Panc1 (cell line): ENCODE results near the gene FXYD4. TPM values are rescaled to one million over a fixed set of nuclear protein-coding genes. Genes with fewer than 3 reads are reported as not detected.

Experiments
- ATAC-seq: fragments of 200-7000 bp; cut with Tn5 transposase; 2 replicates; pipeline ENCODE4 v1.9.1; 2020; ENCODE audit warnings: mild to moderate bottlenecking, moderate library complexity
- BruUV-seq: library from RNA; stranded (reverse); fragments of 400-500 nt; replicated peaks from 2 replicates; lab custom pipeline; 2021; lab: Mats Ljungman, UMichigan
- CTCF ChIA-PET: fragments of 300-600 bp; sonication (Branson Sonifier 250); formaldehyde crosslinking; loops from one replicate; lab custom pipeline; 2022; ENCODE audit warnings: antibody characterized with exemption; lab: Charles Lee
- POLR2A ChIA-PET: fragments of 300-600 bp; sonication (Branson Sonifier 250); formaldehyde crosslinking; loops from one replicate; lab custom pipeline; 2022; ENCODE audit warnings: antibody characterized with exemption; lab: Charles Lee
- DNase-seq: peaks from one replicate; pipeline ENCODE4 v3.0.0-alpha.2; 2010; ENCODE audit warnings: low read depth, low spot score
- H3K27ac ChIP-seq: 2 replicates; pipeline ENCODE4 v1.5.1; 2011; ENCODE audit warnings: mild to moderate bottlenecking, low read length, inconsistent platforms
- H3K27me3 ChIP-seq: fragments of 200-500 bp; sonication (Bioruptor generic); 2 replicates; pipeline ENCODE4 v1.6.0; 2014; ENCODE audit warnings: low read length, inconsistent platforms; ENCODE audit not compliant: control insufficient read depth, insufficient read depth
- H3K36me3 ChIP-seq: fragments of 200-500 bp; sonication (Bioruptor generic); 2 replicates; pipeline ENCODE4 v1.5.1; 2014; ENCODE audit warnings: inconsistent platforms, mild to moderate bottlenecking, low read length, moderate library complexity; ENCODE audit not compliant: control insufficient read depth, insufficient read depth
- H3K4me1 ChIP-seq: 2 replicates; pipeline ENCODE4 v1.5.1; 2011; ENCODE audit warnings: inconsistent platforms, mild to moderate bottlenecking, low read length, moderate library complexity; ENCODE audit not compliant: control insufficient read depth, insufficient read depth
- H3K4me3 ChIP-seq, 2 experiments: 2 replicates each; pipeline ENCODE4 v1.5.1; 2011 to 2012; ENCODE audit warnings: low read depth in 2 of 2, low read length in 2 of 2, mild to moderate bottlenecking in 2 of 2, inconsistent platforms in 1 of 2, moderate library complexity in 1 of 2
- H3K9me3 ChIP-seq: fragments of 200-500 bp; sonication (Bioruptor generic); 2 replicates; pipeline ENCODE4 v1.5.1; 2014; ENCODE audit warnings: low read depth, mild to moderate bottlenecking, inconsistent platforms, low read length, moderate library complexity; ENCODE audit not compliant: control insufficient read depth, insufficient read depth
- CTCF ChIP-seq: fragments of 450-650 bp; IDR thresholded peaks from 2 replicates; pipeline ENCODE4 v1.5.1; 2017; ENCODE audit warnings: mild to moderate bottlenecking
- POLR2AphosphoS5 ChIP-seq: IDR thresholded peaks from 2 replicates; pipeline ENCODE4 v1.6.1; 2012; ENCODE audit warnings: mild to moderate bottlenecking, low read depth, low read length, moderate library complexity
- SIN3A ChIP-seq: IDR thresholded peaks from 2 replicates; pipeline ENCODE4 v1.6.1; 2012; ENCODE audit warnings: low read depth, mild to moderate bottlenecking, low read length, moderate library complexity, borderline replicate concordance; ENCODE audit not compliant: insufficient read depth
- TCF7L2 ChIP-seq: IDR thresholded peaks from 2 replicates; pipeline ENCODE4 v1.6.1; 2011; ENCODE audit warnings: mild to moderate bottlenecking, low read depth, low read length, inconsistent platforms
- in situ Hi-C: cut with HindIII; loops from 2 replicates; pipeline ENCODE4 v1.10.0; 2016; ENCODE audit warnings: low sequenced_read_pairs, low pct_unique_long_range_greater_than_20kb
- intact Hi-C: fragments of 100-400 bp; cut with micrococcal nuclease; formaldehyde crosslinking; loops from one replicate; pipeline ENCODE4 v1.10.0; 2022; ENCODE audit not compliant: unreplicated experiment
- total RNA-seq: library from RNA; stranded (reverse); gene quantifications from one replicate; pipeline ENCODE4 v1.2.1, GENCODE V29; 2021; ENCODE audit not compliant: unreplicated experiment
- TF ChIP-seq, protein P1 (sequence below), 2 experiments: IDR thresholded peaks; 2 replicates each; pipeline ENCODE4 v1.6.1; 2011 to 2012; ENCODE audit warnings: low read depth in 2 of 2, control low read depth in 1 of 2, low read length in 1 of 2, mild to moderate bottlenecking in 1 of 2, moderate library complexity in 1 of 2; ENCODE audit not compliant: insufficient read depth in 1 of 2

Gene FXYD4
- total RNA-seq, 1 experiment from 2014 or later, result not detected

DNA sequence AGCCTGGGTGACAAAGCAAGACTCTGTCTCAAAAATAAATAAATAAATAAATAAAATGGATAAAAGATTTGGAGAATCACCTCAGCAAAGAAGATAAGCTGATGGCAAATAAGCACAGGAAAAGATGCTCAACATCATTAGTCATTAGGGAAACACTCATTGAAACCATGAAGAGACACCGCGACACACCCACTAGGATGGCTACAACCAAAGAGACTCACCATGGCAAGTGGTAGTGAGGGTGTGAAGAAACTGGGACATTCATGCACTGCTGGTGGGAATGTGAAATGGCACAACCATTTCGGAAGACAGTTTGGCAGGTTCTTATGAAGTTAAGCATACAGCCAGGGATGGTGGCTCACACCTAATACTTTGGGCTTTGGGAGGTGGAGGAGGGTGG, 37.8 kb upstream of the FXYD4 start:
- in situ Hi-C loops, result no loop called here
- BruUV-seq, result no TSS peak
- Histone ChIP-seq H3K4me3 (no peak overlapping the region), H3K4me1 (no peaks in the 10 kb centered on the region), H3K36me3 (no peaks in the 10 kb centered on the region), H3K27me3 (no peaks in the 10 kb centered on the region), H3K27ac (no peak overlapping the region), H3K9me3 (no peaks in the 10 kb centered on the region)
- no peak for TF ChIP-seq TCF7L2
- no peak for DNase-seq
- ATAC-seq, result no peak
- intact Hi-C loops, result no loop called here
- ChIA-PET CTCF (no interaction called here), POLR2A (no interaction called here)

- ChIA-PET CTCF (no interaction called here), POLR2A (no interaction called here)
- no peaks in the 10 kb centered on the region for H3K4me1 ChIP-seq
- DNase-seq, result no peak
- ATAC-seq, result no peak
- in situ Hi-C loops (no loop called here), intact Hi-C loops (no loop called here)
- no peaks in the 10 kb centered on the region for H3K27me3 ChIP-seq
- H3K9me3 ChIP-seq, result no peaks in the 10 kb centered on the region
- no peak overlapping the region for H3K4me3 ChIP-seq
- H3K36me3 ChIP-seq, result no peaks in the 10 kb centered on the region
- TF ChIP-seq POLR2AphosphoS5, result no peak
- TF ChIP-seq, protein P1, sequence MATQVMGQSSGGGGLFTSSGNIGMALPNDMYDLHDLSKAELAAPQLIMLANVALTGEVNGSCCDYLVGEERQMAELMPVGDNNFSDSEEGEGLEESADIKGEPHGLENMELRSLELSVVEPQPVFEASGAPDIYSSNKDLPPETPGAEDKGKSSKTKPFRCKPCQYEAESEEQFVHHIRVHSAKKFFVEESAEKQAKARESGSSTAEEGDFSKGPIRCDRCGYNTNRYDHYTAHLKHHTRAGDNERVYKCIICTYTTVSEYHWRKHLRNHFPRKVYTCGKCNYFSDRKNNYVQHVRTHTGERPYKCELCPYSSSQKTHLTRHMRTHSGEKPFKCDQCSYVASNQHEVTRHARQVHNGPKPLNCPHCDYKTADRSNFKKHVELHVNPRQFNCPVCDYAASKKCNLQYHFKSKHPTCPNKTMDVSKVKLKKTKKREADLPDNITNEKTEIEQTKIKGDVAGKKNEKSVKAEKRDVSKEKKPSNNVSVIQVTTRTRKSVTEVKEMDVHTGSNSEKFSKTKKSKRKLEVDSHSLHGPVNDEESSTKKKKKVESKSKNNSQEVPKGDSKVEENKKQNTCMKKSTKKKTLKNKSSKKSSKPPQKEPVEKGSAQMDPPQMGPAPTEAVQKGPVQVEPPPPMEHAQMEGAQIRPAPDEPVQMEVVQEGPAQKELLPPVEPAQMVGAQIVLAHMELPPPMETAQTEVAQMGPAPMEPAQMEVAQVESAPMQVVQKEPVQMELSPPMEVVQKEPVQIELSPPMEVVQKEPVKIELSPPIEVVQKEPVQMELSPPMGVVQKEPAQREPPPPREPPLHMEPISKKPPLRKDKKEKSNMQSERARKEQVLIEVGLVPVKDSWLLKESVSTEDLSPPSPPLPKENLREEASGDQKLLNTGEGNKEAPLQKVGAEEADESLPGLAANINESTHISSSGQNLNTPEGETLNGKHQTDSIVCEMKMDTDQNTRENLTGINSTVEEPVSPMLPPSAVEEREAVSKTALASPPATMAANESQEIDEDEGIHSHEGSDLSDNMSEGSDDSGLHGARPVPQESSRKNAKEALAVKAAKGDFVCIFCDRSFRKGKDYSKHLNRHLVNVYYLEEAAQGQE (IDR thresholded peaks at IDR 0.05; ENCODE audit: insufficient read depth in 1 of 2, low read depth in 2 of 2, low read length in 1 of 2), result no peak
- TF ChIP-seq SIN3A, result no peak
- no peak for TF ChIP-seq TCF7L2
- no peak for TF ChIP-seq CTCF
- BruUV-seq, result no TSS peak
- no peak overlapping the region for H3K27ac ChIP-seq
These were observed 35.4 kb upstream of the FXYD4 start for GRCh38 chr10:43336061-43336460.

GRCh38 chr10:43336641-43337318, 34.7 kb upstream of the FXYD4 start:
- no peaks in the 10 kb centered on the region for H3K36me3 ChIP-seq
- H3K27me3 ChIP-seq, result no peaks in the 10 kb centered on the region
- TF ChIP-seq TCF7L2 (no peak), SIN3A (no peak), CTCF (no peak), POLR2AphosphoS5 (no peak)
- TF ChIP-seq, protein P1 (IDR thresholded peaks at IDR 0.05; ENCODE audit: insufficient read depth in 1 of 2, low read depth in 2 of 2, low read length in 1 of 2), result no peak
- H3K4me1 ChIP-seq, result no peaks in the 10 kb centered on the region
- no peak overlapping the region for H3K27ac ChIP-seq
- in situ Hi-C loops (no loop called here), intact Hi-C loops (no loop called here)
- ChIA-PET POLR2A (interaction anchor here (0.5 kb wide), 1 partner anchor 594 kb away, joined by 4 read pairs; no protein-coding TSS in a partner anchor), CTCF (no interaction called here)
- no peak overlapping the region for H3K4me3 ChIP-seq
- no TSS peak for BruUV-seq
- ATAC-seq (no peak), DNase-seq (no peak)
- H3K9me3 ChIP-seq, result no peaks in the 10 kb centered on the region
